Cerebellar cortex (tissue), 1 donor: Measurements from ENCODE around the gene GRIN1.

Experiments used
- DNase-seq: peaks from one replicate; pipeline ENCODE4 v3.0.0-alpha.2; 2015; ENCODE audit warnings: low spot score

GRIN1 gene

DNA sequence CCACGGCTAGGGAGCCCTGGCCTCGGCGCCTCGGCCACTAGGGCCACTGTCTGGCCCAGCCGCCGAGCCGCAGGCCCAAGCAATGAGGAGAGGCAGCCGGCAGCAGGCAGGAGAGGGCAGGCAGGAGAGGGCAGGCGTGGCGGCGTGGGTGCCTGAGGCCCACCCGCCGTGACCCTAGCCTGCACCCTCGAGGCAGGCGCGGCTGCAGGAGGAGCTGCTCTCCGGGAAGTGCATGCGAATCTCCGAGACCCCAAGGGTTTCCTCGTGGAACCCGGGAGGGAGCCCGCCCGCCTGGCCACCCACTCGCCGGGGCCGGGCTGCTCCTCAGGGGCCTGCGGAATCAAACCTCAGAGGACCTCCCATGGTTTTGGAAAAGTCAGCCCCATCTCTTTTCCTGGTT is 9.3 kb downstream of the GRIN1 start:
- no peak for DNase-seq

DNA sequence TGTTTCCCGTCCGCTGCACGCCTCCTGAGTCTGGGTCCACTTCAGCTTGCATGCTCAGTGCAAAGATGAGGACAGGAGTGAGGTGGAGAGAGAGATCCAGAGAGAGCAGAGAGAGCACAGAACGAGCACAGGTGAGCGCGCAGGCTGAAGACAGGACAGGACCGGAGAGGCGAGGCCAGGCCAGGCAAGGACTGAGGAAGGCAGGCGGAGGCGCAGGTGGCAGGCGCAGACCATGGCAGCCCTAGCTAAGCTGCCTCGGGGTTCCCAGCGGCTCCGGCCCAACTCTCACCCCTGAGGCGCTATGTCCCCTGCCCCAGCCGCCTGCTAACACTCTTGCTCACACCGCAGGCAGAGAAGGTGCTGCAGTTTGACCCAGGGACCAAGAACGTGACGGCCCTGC is 9.7 kb downstream of the GRIN1 start:
- DNase-seq = no peak

DNA sequence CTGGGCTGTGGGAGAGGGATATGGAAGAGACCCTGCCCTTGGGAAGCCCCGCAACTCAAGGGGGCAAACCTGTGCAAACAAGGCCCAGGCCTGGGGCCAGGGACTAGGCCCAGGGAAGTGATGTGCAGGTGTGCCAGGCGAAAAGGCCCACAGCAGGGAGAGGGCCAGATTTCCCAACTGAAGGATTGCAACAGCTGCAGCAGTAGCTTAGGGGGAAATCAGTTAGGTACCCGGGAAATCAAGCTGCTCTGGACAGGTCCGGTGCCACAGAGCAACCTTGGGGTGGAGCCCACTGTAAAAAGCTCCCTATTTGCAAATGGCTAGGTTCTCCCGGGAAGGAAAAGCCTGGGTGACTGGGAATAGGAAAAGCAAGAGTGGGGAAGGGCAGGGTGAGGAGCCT is 10.4 kb downstream of the GRIN1 start:
- no peak for DNase-seq

DNA sequence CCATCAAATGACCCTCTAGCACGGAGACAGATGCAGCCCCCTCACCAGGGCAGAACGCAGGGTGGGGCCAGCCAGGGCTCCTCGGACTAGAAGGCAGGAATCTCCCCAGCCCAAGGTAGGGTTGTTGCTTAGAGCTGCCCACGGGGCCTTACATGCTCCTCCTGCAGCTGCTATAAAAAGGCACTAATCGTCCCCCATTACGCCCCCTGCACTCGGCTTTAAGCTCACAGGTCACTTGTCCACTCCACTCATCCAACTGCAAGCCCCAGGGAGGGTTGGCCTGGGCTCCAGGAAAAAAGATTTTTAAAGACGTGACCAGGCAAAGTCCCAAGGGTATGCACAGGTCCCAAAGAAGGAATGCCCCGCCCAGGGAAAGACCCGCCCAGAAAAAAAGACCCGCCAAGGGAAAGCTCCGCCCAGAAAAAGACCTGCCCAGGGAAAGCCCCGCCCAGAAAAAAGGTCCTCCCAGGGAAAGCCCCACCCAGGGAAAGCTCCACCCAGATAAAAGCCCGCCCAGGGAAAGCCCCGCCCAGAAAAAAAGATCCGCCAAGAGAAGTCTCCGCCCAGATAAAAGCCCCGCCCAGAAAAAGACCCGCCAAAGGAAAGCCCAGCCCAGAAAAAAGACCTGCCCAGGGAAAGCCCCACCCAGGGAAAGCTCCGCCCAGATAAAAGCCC is 11.1 kb downstream of the GRIN1 start:
- peak; percentile 67 for DNase-seq

DNA sequence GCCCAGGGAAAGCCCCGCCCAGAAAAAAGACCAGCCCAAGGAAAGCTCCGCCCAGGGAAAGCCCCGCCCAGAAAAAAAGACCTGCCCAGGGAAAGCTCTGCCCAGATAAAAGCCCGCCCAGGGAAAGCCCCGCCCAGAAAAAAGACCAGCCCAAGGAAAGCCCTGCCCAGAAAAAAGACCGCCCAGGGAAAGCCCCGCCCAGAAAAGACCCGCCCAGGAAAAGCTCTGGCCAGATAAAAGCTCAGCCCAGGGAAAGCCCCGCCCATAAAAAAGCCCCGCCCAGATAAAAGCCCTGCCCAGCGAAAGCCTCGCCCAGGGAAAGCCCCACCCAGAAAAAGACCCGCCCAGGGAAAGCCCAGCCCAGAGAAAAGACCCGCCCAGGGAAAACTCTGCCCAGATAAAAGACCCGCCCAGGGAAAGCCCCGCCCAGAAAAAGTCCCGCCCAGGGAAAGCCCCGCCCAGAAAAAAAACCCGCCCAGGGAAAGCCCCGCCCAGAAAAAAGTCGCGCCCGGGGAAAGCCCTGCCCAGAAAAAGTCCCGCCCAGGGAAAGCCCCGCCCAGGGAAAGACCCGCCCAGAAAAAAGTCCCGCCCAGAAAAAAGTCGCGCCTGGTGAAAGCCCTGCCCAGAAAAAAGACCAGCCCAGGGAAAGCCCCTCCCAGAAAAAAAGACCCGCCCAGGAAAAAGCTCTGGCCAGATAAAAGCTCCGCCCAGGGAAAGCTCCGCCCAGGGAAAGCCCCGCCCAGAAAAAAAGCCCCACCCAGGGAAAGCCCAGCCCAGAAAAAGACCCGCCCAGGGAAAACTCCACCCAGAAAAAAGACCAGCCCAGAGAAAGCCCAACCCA is 11.9 kb downstream of the GRIN1 start:
- DNase-seq = peak; percentile 61

DNA sequence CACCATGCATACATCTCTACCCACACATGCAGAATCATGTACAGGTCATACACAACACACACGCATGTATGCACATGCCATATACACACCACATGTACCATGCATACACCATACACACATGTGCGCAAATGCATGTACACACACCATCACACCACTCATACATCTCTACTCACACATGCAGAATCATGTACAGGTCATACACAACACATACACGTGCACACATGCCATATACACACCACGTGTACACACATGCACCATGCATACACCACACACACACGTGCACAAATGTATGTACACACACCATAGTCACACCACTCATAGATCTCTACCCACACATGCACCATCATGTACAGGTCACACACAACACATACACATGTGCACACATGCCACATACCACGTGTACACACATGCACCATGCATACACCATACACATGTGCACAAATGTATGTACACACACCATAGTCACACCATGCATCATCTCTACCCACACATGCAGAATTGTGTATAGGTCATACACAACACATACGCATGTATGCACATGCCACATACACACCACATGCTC is 14.0 kb downstream of the GRIN1 start:
- DNase-seq = no peak

DNA sequence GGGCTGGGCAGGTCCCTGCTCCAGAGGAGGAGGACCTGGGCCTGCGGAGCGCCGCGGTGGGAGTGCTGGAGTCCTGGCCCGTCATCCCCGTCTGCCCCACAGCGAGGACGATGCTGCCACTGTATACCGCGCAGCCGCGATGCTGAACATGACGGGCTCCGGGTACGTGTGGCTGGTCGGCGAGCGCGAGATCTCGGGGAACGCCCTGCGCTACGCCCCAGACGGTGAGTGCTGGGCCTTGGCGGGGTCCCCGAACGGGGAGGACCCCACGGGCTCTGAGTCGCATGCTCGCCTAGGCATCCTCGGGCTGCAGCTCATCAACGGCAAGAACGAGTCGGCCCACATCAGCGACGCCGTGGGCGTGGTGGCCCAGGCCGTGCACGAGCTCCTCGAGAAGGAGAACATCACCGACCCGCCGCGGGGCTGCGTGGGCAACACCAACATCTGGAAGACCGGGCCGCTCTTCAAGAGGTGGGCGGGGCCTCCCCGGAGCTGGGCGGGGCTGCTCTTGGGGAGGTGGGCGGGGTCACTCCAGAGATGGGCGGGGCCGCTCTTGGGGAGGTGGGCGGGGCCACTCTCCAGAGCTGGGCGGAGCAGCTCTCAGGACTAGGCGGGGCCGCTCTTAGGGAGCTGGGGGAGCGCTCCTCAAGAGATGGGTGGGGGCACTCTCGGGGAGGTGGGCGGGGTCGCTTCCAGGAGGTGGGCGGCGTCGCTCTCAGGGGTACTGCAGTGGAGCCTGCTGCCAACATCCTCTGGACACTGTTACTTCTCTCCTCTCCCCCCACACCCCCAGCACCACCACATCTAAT is 17.8 kb downstream of the GRIN1 start:
- no peak for DNase-seq

DNA sequence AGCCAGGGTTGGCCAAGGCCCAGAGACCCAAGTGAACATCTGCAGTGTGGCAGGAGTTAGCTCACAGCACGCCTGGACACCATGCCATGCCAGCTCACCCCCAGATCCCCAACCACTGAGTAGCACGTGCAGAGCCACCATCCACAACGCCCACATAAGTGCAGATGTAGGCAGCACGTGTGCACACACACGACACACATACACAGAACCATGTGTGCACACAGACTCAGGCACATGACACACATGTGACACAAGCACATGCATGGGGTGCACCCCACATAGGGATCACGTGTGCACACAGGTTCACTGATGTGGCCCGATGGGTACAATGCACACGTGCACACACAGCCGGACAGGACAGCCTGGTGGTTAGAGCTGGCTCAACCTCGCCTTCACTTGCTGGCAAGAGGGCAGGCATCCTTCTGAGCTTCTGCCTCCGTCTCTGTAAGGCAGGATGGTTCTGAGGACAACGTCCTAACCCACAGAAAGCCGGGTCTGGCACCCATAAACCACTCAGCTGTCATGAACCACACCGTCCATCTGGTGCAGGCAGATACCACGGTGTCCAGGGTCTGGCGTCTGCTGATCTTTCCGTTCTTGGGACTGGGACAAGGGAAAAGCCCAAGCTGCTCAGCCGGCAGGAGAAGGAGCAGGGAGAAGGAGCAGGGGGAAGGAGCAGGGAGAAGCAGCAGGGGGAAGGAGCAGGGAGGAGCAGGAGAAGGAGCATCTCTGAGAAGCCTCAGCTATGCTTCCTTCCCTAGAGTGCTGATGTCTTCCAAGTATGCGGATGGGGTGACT is 18.9 kb downstream of the GRIN1 start:
- peak; percentile 92 for DNase-seq

DNA sequence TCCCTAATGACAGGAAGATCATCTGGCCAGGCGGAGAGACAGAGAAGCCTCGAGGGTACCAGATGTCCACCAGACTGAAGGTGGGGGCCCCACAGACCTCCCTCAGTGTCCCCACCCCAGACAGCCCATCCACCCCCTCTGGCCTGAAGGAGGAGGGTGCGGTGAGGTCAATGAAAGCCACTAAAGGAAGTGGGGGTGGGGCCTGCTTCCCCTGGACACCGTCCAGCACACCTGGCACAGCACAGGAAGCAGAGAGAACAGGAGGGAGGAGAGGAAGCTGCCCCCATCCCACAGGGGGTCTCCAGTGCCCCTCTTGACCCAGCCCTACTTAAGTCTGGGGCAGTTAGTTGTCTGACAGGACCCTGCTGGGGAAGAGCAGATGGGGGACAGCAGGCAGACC is 19.7 kb downstream of the GRIN1 start:
- no peak for DNase-seq

DNA sequence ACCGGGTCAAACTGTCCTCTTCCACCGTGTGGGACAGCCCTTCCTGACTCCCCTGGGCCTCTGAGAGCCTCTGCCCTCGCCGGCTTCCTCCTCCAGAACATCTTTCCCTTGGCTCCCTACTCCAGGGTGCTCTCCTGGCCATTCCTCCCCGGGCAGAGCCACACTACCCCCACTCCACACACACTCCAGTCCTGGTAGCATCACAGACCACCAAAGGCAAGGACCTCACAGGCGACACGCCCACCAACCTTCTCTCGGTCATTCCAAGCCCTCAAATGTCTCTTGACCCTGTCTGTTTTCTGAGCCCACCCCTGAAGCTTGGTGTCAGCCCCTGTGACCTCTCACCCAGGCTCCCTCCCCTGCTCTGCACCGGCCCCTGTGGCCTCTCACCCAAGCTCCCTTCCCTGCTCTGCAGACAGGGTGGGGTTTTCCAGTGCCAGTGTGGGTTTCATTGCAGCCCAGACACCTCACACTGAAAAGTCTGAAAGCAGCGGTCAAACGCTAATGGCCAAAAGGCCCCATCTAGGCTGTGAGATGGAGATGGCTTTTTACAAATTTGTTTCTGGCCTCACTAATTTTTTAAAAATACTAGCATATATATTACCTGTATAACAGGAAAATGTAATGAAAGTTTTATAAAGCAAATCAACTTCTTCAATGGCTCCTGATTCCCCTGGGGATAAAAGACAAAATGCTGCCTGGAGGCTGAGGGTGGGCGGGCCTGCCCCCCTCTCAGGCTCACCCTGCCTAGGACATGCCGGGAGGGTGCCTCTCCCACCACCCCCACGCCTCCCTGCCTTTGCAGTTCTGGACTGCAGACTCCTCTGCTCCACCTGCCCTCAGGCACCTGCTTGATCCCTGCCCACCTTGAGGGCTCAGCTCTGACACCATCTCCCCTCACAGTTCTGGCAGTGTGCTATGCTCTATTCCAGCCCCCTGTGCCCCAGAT is 20.4 kb downstream of the GRIN1 start:
- DNase-seq = no peak

DNA sequence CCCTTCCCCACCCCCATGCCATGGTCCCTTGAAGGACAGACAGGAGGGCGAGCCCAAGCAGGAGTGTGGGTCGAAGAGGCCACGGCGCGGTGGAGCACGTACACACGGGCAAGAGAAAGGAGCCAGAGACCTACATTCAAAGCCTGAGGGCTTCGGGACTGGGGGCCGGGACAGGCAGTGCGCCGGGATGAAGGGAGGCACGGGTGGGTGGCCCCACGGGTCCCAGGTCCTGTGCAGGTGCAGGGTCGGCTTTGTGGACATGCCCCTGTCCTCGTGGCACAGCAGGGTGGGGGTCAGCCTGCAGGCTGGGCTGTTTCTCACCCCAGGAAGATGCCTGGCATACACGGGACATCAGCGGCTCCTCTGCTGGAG is 21.1 kb downstream of the GRIN1 start:
- no peak for DNase-seq

DNA sequence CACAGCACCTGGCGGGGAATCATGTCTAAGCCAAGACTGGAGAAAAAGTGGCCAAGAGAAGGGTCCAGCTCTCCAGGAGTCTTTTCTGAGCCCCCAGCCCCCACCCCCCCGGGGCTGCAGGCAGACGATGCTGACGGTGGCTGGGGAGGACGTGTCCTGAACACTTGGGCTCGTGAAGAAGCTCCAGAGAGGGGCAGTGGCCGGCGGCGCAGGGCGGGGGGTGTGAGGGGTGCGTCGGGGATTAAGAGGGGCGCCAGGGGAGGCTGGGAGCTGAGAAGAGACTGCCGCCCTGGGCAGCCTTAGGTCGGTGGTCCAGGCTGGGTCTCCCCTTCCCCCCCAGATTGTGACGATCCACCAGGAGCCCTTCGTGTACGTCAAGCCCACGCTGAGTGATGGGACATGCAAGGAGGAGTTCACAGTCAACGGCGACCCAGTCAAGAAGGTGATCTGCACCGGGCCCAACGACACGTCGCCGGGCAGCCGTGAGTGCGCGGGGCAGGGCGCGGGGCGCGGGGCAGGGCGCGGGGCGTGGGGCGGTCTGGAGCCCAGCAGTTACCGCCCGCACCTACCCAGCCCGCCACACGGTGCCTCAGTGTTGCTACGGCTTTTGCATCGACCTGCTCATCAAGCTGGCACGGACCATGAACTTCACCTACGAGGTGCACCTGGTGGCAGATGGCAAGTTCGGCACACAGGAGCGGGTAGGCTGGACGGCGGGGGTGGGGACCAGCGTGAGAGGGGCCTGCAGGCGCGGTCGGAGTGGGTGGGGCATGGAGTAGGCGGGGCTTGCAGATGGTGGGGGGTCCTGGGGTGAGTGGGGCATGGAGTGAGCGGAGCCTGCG is 22.0 kb downstream of the GRIN1 start:
- no peak for DNase-seq

DNA sequence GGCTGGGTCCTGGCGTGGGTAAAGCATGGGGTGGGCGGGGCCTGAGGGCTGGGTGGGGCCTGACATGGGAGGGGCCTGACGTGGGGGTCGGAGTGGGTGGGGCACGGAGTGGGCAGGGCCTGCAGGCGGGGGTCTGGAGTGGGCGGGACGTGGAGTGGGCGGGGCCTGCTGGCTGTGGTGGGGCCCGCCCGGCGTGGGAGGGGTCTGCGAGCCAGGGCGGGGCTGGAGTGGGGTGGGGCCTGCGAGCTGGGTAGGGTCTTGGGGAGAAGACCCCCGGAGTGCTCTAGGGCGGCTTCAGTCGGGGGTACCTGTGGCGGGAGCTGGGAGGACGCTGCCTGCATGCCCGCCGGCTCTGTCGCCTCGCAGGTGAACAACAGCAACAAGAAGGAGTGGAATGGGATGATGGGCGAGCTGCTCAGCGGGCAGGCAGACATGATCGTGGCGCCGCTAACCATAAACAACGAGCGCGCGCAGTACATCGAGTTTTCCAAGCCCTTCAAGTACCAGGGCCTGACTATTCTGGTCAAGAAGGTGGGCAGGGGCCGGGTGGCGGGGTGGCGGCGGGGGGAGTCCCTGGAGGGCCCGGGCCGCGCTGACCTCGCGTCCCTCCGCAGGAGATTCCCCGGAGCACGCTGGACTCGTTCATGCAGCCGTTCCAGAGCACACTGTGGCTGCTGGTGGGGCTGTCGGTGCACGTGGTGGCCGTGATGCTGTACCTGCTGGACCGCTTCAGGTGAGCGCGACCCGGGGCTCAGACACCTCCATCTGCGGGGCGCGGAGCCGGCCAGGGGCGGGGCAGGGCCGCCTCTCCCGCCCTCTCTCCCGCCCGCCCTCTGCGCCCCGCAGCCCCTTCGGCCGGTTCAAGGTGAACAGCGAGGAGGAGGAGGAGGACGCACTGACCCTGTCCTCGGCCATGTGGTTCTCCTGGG is 22.9 kb downstream of the GRIN1 start:
- DNase-seq = no peak

DNA sequence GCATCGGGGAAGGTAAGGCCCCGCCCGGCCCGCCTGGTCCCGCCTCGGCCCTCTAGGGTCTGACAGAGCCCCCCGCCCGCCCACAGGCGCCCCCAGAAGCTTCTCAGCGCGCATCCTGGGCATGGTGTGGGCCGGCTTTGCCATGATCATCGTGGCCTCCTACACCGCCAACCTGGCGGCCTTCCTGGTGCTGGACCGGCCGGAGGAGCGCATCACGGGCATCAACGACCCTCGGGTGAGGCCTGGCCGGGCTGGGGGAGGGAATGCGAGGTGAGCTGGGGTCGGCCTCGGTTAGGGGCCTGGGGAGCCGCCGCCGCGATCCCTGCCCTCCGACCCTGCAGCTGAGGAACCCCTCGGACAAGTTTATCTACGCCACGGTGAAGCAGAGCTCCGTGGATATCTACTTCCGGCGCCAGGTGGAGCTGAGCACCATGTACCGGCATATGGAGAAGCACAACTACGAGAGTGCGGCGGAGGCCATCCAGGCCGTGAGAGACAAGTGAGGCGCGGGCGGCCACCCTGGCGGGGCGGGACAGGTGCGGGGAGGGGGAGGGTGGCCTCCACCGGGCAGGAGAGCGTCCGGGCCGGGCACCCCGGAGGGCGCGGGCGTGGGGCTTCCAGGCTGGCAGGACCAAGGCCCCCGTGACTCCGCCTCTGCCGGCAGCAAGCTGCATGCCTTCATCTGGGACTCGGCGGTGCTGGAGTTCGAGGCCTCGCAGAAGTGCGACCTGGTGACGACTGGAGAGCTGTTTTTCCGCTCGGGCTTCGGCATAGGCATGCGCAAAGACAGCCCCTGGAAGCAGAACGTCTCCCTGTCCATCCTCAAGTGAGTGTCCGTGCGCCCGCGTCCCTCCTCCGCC is 23.8 kb downstream of the GRIN1 start:
- DNase-seq = no peak

DNA sequence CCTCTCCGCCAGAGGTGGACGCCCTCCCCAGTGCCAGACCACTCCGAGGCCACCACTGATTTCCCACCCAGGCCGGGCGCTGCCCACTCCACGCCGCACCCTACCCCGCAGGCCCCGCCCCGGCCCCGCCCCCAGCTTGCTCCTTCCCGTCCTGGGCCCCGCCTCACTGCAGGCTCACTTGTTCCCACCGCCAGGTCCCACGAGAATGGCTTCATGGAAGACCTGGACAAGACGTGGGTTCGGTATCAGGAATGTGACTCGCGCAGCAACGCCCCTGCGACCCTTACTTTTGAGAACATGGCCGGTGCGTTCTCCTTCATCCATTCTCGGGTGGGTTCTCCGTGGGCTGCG is 24.4 kb downstream of the GRIN1 start:
- DNase-seq = no peak

DNA sequence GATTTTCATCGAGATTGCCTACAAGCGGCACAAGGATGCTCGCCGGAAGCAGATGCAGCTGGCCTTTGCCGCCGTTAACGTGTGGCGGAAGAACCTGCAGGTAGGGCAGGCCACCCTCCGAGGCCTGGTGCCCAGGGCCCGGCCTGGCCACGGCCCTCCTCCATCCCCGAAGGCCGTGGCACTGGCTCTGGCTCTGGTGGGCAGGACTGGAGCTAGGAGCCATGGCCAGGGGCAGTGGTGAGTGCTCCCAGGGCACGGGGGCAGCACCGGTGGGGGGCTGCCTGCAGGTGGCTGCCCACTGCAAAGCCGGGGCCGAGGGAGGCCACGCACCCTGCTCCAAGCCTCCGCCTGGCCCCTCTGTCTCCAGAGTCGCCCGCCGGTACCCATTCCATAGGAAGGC is 24.9 kb downstream of the GRIN1 start:
- no peak for DNase-seq

DNA sequence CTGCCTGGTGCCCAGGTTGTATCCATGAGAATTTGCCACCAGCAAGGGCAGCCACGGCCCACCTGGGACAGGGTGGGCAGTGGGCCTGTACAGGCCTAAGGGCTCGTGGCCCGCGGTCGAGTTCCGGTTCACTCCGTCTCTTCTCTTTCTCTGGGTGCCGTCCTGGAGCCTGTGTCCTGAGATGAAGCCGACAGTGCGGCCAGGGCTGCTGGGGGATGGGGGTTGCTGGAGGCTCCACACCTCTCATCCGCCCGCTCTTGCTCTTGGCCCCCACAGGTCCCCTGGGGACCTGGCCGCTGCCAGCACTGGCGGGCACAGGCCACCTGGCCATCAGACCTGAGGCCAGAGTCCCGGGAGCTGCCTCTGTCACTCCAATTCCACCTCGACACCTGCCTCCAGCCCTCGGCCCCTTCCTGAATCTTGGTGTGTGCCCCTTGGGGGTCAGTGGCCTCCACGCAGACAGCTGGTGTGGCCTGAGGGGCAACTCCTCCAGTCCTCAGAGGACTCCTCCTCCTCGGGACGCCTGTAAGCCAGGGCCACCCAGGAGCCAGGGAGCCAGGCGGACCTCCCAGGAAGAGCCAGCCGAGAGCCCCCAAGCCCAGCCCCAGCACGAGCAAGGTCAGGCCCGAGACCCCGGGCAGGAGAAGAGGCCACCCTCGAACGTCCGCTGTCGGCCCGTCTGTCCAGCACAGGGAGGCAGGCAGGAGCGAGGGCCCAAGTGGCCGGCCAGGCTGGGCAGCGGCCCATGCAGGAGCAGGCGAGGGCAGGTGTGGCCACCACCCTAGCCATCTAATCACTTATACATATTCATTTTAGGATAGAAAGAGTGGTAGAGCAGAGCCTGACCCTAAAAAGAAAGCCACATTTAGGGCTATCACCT is 25.7 kb downstream of the GRIN1 start:
- DNase-seq = no peak
